ENCODE measurements around the gene ULBP3. TPM values are rescaled to one million over a fixed set of nuclear protein-coding genes. Genes with fewer than 3 reads are reported as not detected.

Gene ULBP3
- total and polyA plus RNA-seq, 2 of the 4 experiments (the other 2 are of a cell fraction), result 11.1 to 35.1 TPM

- in situ Hi-C loops (cut with MboI; ENCODE audit: low sequenced_read_pairs), result no loop called here
- H2BK120ac ChIP-seq (ENCODE audit: low read depth, low read length), result no peak overlapping the region
- H2AK5ac ChIP-seq (ENCODE audit: low read depth, low read length), result no peak overlapping the region
- no peak overlapping the region for H2BK15ac ChIP-seq (ENCODE audit: low read depth, low read length)
- intact Hi-C loops (cut with micrococcal nuclease), result no loop called here
- H3K36me3 ChIP-seq (ENCODE audit: control insufficient read depth, insufficient read depth, low read length), result no peaks in the 10 kb centered on the region
- ChIA-PET POLR2A (ENCODE audit: unreplicated experiment) (no interaction called here), CTCF (interaction anchor here (0.7 kb wide), 1 partner anchor 18 kb away, joined by 5 read pairs; no protein-coding TSS in a partner anchor)
- H3K9me3 ChIP-seq (ENCODE audit: control insufficient read depth, insufficient read depth, low read length), result no peaks in the 10 kb centered on the region
- no peak overlapping the region for H4K5ac ChIP-seq (ENCODE audit: low read depth, low read length)
- H3K4me3 ChIP-seq (ENCODE audit: insufficient read depth, low read depth, low read length), result no peak overlapping the region
- H3K14ac ChIP-seq (replicated peaks; ENCODE audit: low read depth, low read length), result no peak overlapping the region
- H3K4me2 ChIP-seq (ENCODE audit: low read depth, low read length), result no peak overlapping the region
- no peak overlapping the region for H4K8ac ChIP-seq (ENCODE audit: low read depth in 2 of 2, low read length in 2 of 2)
- H3K18ac ChIP-seq (ENCODE audit: low read depth, low read length), result no peak overlapping the region
- no peak overlapping the region for H2AK9ac ChIP-seq (replicated peaks; ENCODE audit: low read depth, low read length, poor library complexity)
- DNase-seq, result no peak
- no peak overlapping the region for H2AFZ ChIP-seq (replicated peaks; ENCODE audit: low read length, poor library complexity)
- no peaks in the 10 kb centered on the region for H3K9me1 ChIP-seq (ENCODE audit: insufficient read depth, low read length)
- ATAC-seq (ENCODE audit: low read depth), result no peak
- H4K20me1 ChIP-seq (ENCODE audit: insufficient read depth, low read length), result no peaks in the 10 kb centered on the region
- H3K4me1 ChIP-seq (ENCODE audit: control insufficient read depth, insufficient read depth, low read length), result no peaks in the 10 kb centered on the region
- H3K23ac ChIP-seq (ENCODE audit: low read depth, low read length), result no peak overlapping the region
- 74% methylated on average over 3 of the region's 12 CpGs; no CpG with 5 or more reads in 1 of the 2 experiments for whole genome bisulfite sequencing, 2 experiments (ENCODE audit: extremely low coverage in 2 of 2, insufficient read length in 1 of 2)
- no TSS peak for BruUV-seq (replicated peaks)
- no peak overlapping the region for H2BK20ac ChIP-seq (ENCODE audit: low read depth, low read length)
- H3K4ac ChIP-seq (ENCODE audit: low read depth, low read length), result no peak overlapping the region
- dilution Hi-C loops (cut with HindIII; ENCODE audit: low sequenced_read_pairs, unreplicated experiment), result no loop called here
- TF ChIP-seq CHD1 (IDR thresholded peaks at IDR 0.05; ENCODE audit: low read depth, low read length) (no peak), RCOR1 (IDR thresholded peaks at IDR 0.05; ENCODE audit: insufficient replicate concordance, low read length) (no peak), MAFK (IDR thresholded peaks at IDR 0.05; ENCODE audit: low read depth, low read length) (no peak), FOS (IDR thresholded peaks at IDR 0.05; ENCODE audit: low read depth, low read length) (no peak), MXI1 (IDR thresholded peaks at IDR 0.05; ENCODE audit: borderline replicate concordance, low read depth, low read length) (no peak), CTCF (conservative IDR thresholded peaks at IDR 0.05; ENCODE audit: low read depth, low read length) (no peak)
- H3K56ac ChIP-seq (ENCODE audit: extremely low read depth, insufficient read depth, low read length), result no peak overlapping the region
- H3K27me3 ChIP-seq (ENCODE audit: control insufficient read depth, insufficient read depth, low read length), result peaks cover 27% of the 10 kb centered on the region
- H3K27ac ChIP-seq (ENCODE audit: insufficient read depth, low read length), result no peak overlapping the region
- H2BK5ac ChIP-seq (ENCODE audit: low read depth, low read length, poor library complexity, severe bottlenecking), result no peak overlapping the region
- H3K9ac ChIP-seq (ENCODE audit: low read depth, low read length), result no peak overlapping the region
- H4K91ac ChIP-seq (ENCODE audit: insufficient read depth, low read depth, low read length), result no peak overlapping the region
- H3K79me1 ChIP-seq (ENCODE audit: low read depth in 1 of 2, low read length in 2 of 2), result no peaks in the 10 kb centered on the region
Observed at GRCh38 chr6:150088481-150089154, 19.7 kb upstream of the ULBP3 start.
